A673 (cell line): ENCODE results near the gene COIL. TPM values are rescaled to one million over a fixed set of nuclear protein-coding genes. Genes with fewer than 3 reads are reported as not detected.

Experiments used
- BruUV-seq: library from RNA; stranded (reverse); fragments of 400-500 nt; replicated peaks from 2 replicates; lab custom pipeline; 2021; lab: Mats Ljungman, UMichigan
- CTCF ChIA-PET: fragments of 300-600 bp; sonication (Branson Sonifier 250); formaldehyde crosslinking; loops from one replicate; lab custom pipeline; 2022; ENCODE audit warnings: antibody characterized with exemption; lab: Charles Lee
- POLR2A ChIA-PET: fragments of 300-600 bp; sonication (Branson Sonifier 250); formaldehyde crosslinking; loops from one replicate; lab custom pipeline; 2022; ENCODE audit warnings: antibody characterized with exemption; ENCODE audit not compliant: low non-redundant PET; lab: Charles Lee
- DNase-seq: peaks from one replicate; pipeline ENCODE4 v3.0.0-alpha.2; 2015; ENCODE audit warnings: low spot score
- H3K27ac ChIP-seq: fragments of 200-600 bp; sonication (generic); 2 replicates; pipeline ENCODE4 v1.5.1; 2016; ENCODE audit warnings: mixed run types, low read depth, mild to moderate bottlenecking, mixed read lengths, antibody characterized with exemption, low read length; ENCODE audit not compliant: poor library complexity, severe bottlenecking
- H3K27me3 ChIP-seq: fragments of 200-600 bp; sonication (generic); replicated peaks from 2 replicates; pipeline ENCODE4 v1.6.1; 2017; ENCODE audit warnings: mixed run types, low read depth, mild to moderate bottlenecking, mixed read lengths, antibody characterized with exemption, low read length; ENCODE audit not compliant: insufficient read depth, poor library complexity
- H3K36me3 ChIP-seq: fragments of 200-600 bp; sonication (generic); 2 replicates; pipeline ENCODE4 v1.6.1; 2016; ENCODE audit warnings: mixed run types, mild to moderate bottlenecking, mixed read lengths, antibody characterized with exemption, low read length; ENCODE audit not compliant: insufficient read depth, poor library complexity, severe bottlenecking
- H3K4me1 ChIP-seq: fragments of 200-600 bp; sonication (generic); 2 replicates; pipeline ENCODE4 v1.6.1; 2017; ENCODE audit warnings: mixed run types, mild to moderate bottlenecking, mixed read lengths, antibody characterized with exemption, low read length; ENCODE audit not compliant: insufficient read depth, poor library complexity, severe bottlenecking
- H3K4me3 ChIP-seq: fragments of 200-600 bp; sonication (generic); 2 replicates; pipeline ENCODE4 v1.5.1; 2016; ENCODE audit warnings: low read depth, mixed run types, mild to moderate bottlenecking, mixed read lengths, low read length; ENCODE audit not compliant: poor library complexity, severe bottlenecking
- H3K9me3 ChIP-seq: fragments of 200-600 bp; sonication (generic); 2 replicates; pipeline ENCODE4 v1.6.1; 2016; ENCODE audit warnings: mixed run types, low read depth, mild to moderate bottlenecking, mixed read lengths, antibody characterized with exemption, low read length; ENCODE audit not compliant: poor library complexity, severe bottlenecking
- CTCF ChIP-seq: fragments of 300-800, 200-600 bp; sonication (generic); conservative IDR thresholded peaks from 2 replicates; pipeline ENCODE4 v1.5.1; 2017; ENCODE audit warnings: low read depth, mild to moderate bottlenecking, antibody characterized with exemption, low read length, moderate library complexity, mixed read lengths
- EZH2 ChIP-seq: fragments of 200-600 bp; sonication (generic); IDR thresholded peaks from 2 replicates; pipeline ENCODE4 v1.6.1; 2017; ENCODE audit warnings: borderline replicate concordance, low read depth, mild to moderate bottlenecking, mixed read lengths, antibody characterized with exemption, low read length; ENCODE audit not compliant: poor library complexity, severe bottlenecking
- intact Hi-C: fragments of 100-400 bp; cut with micrococcal nuclease; formaldehyde crosslinking; loops from one replicate; pipeline ENCODE4 v1.10.0; 2022; ENCODE audit not compliant: unreplicated experiment
- total RNA-seq: library from RNA; stranded (reverse); gene quantifications from 2 replicates; pipeline ENCODE4 v1.2.3, GENCODE V29; 2021

Gene COIL
- total RNA-seq, 1 experiment from 2014 or later, result 23.2 TPM

- POLR2A ChIA-PET, result no interaction called here
- no peaks in the 10 kb centered on the region for H3K9me3 ChIP-seq
- H3K4me1 ChIP-seq, result no peaks in the 10 kb centered on the region
- CTCF ChIA-PET, result no interaction called here
- H3K27ac ChIP-seq, result no peak overlapping the region
- no peak overlapping the region for H3K4me3 ChIP-seq
- no peak for DNase-seq
- H3K27me3 ChIP-seq, result no peaks in the 10 kb centered on the region
- TF ChIP-seq EZH2 (no peak), CTCF (no peak)
- H3K36me3 ChIP-seq, result no peaks in the 10 kb centered on the region
- no TSS peak for BruUV-seq
- intact Hi-C loops, result no loop called here
These were observed 18.2 kb upstream of the COIL start for GRCh38 chr17:56979091-56979480.

DNA sequence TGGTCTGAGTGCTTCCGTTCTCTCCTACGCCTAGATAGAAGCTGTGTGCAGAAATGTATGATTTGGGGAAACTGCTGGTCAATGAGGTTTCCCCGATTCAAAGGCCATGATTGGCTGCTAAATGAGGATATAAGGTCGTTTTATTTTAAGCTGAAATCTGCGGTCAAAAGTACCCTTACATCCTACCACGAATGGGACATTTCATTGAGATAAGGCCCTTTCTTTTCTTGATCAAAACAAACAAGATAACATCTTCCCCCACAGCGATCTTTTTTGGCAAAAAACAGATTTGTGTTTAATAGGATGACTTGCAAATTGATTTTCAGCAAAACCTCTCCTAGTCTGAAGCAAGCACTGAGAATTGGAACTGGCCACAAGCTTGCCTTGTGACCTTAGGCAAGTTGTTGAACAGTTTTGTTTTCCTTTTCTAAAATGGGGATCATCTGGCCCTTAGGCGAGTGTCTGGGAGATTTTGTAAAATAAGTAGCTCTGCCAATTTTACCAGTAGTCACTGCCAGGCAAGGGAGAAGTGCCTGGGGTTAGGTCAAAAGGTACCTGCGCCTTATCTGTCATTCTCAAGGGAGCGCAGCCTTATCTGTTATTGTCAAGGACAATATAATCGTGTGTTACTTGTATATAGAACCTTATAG is 17.7 kb upstream of the COIL start:
- Histone ChIP-seq H3K27me3 (no peaks in the 10 kb centered on the region), H3K4me1 (no peaks in the 10 kb centered on the region), H3K27ac (no peak overlapping the region), H3K9me3 (no peaks in the 10 kb centered on the region), H3K36me3 (no peaks in the 10 kb centered on the region), H3K4me3 (peak overlapping the region; percentile 51)
- DNase-seq, result no peak
- ChIA-PET CTCF (interaction anchor here (0.7 to 1.1 kb wide), 3 partner anchors 12 to 29 kb away, joined by 5 to 9 read pairs (median 6); partner anchors contain the start of gene COIL), POLR2A (interaction anchor here (0.6 kb wide), 1 partner anchor 9 kb away, joined by 7 read pairs; no protein-coding TSS in a partner anchor)
- intact Hi-C loops, result no loop called here
- BruUV-seq, result TSS peak; percentile 86
- TF ChIP-seq EZH2 (no peak), CTCF (no peak)

DNA sequence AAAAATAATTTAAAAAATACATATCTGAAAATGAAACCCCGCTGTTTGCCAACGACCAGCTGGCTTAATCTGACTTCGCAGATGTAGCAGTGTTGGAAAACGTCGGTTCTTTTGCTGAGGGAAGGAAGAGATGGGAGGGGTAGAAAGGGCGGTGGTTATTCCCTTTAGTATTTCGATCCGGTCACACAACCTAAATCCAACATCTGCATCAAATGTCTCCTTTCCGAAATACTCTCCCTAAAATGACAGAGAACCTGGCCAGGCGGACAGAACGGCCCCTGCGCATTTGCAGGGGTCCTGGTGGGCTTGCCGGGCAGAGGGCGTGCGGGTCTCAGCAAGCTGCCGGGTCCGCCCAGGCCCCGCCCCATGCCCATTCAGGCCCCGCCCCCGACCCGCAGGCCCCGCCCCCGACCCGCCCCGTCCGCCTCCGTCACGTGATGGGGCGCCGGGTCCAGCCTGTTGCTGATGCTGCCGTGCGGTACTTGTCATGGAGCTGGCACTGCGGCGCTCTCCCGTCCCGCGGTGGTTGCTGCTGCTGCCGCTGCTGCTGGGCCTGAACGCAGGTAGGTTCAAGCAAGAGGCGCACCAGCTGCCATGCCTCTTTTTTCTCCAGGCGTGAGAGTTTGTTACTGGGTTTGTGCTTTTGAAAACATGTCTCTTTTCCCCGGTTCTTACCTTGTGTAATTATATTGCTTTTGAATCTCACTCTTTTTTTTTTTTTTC is 17.0 kb upstream of the COIL start, which contains the start of gene SCPEP1:
Gene SCPEP1, plus strand, starts transcription at position 459 of the 723 bp plus-strand sequence. Its CDS starts 29 bp downstream, at position 488.
- POLR2A ChIA-PET, result no interaction called here
- BruUV-seq, result no TSS peak
- no peaks in the 10 kb centered on the region for H3K9me3 ChIP-seq
- CTCF ChIA-PET, result interaction anchor here (0.7 to 1.1 kb wide), 3 partner anchors 13 to 30 kb away, joined by 5 to 9 read pairs (median 6); partner anchors contain the start of gene COIL
- peak; percentile 81 for DNase-seq
- no peaks in the 10 kb centered on the region for H3K27me3 ChIP-seq
- H3K36me3 ChIP-seq, result no peaks in the 10 kb centered on the region
- no peaks in the 10 kb centered on the region for H3K4me1 ChIP-seq
- TF ChIP-seq CTCF (no peak), EZH2 (no peak)
- H3K4me3 ChIP-seq, result peak within 1 kb of the TSS; percentile 51
- H3K27ac ChIP-seq, result no peak within 1 kb of the TSS
- intact Hi-C loops, result no loop called here
